CD14-positive monocyte (primary cell): Measurements from ENCODE around the gene NLRP7. TPM values are rescaled to one million over a fixed set of nuclear protein-coding genes. Genes with fewer than 3 reads are reported as not detected.
"Not testable (repeated sequence)": the region's sequence is repeated elsewhere in the genome, so short reads cannot be mapped to it uniquely, and the experiment has no call there.

Experiments
- DNase-seq, 3 donors: peaks; one replicate each; pipeline ENCODE4 v3.0.0-alpha.2; 2011 to 2022
- H2AFZ ChIP-seq: 2 replicates; pipeline ENCODE4 v1.6.0; 2012; ENCODE audit warnings: mild to moderate bottlenecking, low read depth, low read length, inconsistent platforms; ENCODE audit not compliant: insufficient read depth, poor library complexity, severe bottlenecking
- H3K27ac ChIP-seq, 2 donors: 1 replicate in 1 of 2; 2 replicates in 1 of 2; pipeline ENCODE4 v1.5.1; 2012 to 2013; ENCODE audit warnings: low read length in 2 of 2, control low read depth in 1 of 2, inconsistent platforms in 1 of 2, low read depth in 1 of 2, mild to moderate bottlenecking in 1 of 2
- H3K27me3 ChIP-seq, 2 donors: one replicate each; pipeline versions ENCODE4 v1.6.0 to v1.6.1; 2011 to 2013; ENCODE audit warnings: low read length in 2 of 2; ENCODE audit not compliant: control insufficient read depth in 2 of 2, insufficient read depth in 2 of 2
- H3K36me3 ChIP-seq, 2 donors: replicated peaks in 1 of 2; 1 replicate in 1 of 2; 2 replicates in 1 of 2; pipeline versions ENCODE4 v1.5.1 to v1.6.1; 2012 to 2013; ENCODE audit warnings: low read length in 2 of 2, control low read depth in 1 of 2, inconsistent platforms in 1 of 2, mild to moderate bottlenecking in 1 of 2; ENCODE audit not compliant: insufficient read depth in 2 of 2, control insufficient read depth in 1 of 2
- H3K4me1 ChIP-seq, 2 donors: 1 replicate in 1 of 2; 2 replicates in 1 of 2; pipeline versions ENCODE4 v1.5.1 to v1.6.1; 2012 to 2013; ENCODE audit warnings: low read length in 2 of 2, control low read depth in 1 of 2, inconsistent platforms in 1 of 2, mild to moderate bottlenecking in 1 of 2, moderate library complexity in 1 of 2; ENCODE audit not compliant: insufficient read depth in 2 of 2, control insufficient read depth in 1 of 2
- H3K4me2 ChIP-seq: replicated peaks from 2 replicates; pipeline ENCODE3; 2012; ENCODE audit warnings: low read length, moderate library complexity, mild to moderate bottlenecking; ENCODE audit not compliant: poor library complexity, severe bottlenecking; ENCODE audit errors: extremely low read depth
- H3K4me3 ChIP-seq, 3 experiments: fragments of 200-600 bp in 1 of 3; sonication (generic) in 1 of 3; replicated peaks in 1 of 3; 1 replicate in 2 of 3; 2 replicates in 1 of 3; pipeline ENCODE4 v1.5.1; 2011 to 2013; ENCODE audit warnings: low read length in 3 of 3, mild to moderate bottlenecking in 3 of 3, control low read depth in 2 of 3, low read depth in 2 of 3, inconsistent platforms in 1 of 3, moderate library complexity in 1 of 3
- H3K79me2 ChIP-seq: 2 replicates; pipeline ENCODE4 v1.6.0; 2012; ENCODE audit warnings: mild to moderate bottlenecking, control low read depth, inconsistent platforms, low read length, moderate library complexity; ENCODE audit not compliant: insufficient read depth
- H3K9ac ChIP-seq: 2 replicates; pipeline ENCODE4 v1.6.0; 2017; ENCODE audit warnings: low read length, mild to moderate bottlenecking; ENCODE audit not compliant: insufficient read depth, poor library complexity, severe bottlenecking
- H3K9me3 ChIP-seq, 2 donors: replicated peaks in 1 of 2; 1 replicate in 1 of 2; 2 replicates in 1 of 2; pipeline versions ENCODE4 v1.5.1 to v1.6.1; 2012 to 2013; ENCODE audit warnings: low read length in 2 of 2, control low read depth in 1 of 2; ENCODE audit not compliant: control insufficient read depth in 1 of 2, insufficient read depth in 1 of 2
- H4K20me1 ChIP-seq: 2 replicates; pipeline ENCODE4 v1.6.0; 2012; ENCODE audit warnings: mild to moderate bottlenecking, low read length, control low read depth, moderate library complexity; ENCODE audit not compliant: insufficient read depth
- H3K27ac Mint-ChIP-seq, 7 donors: one replicate each; pipeline ENCODE4 v1.8.0; 2020; ENCODE audit warnings: mild to moderate bottlenecking in 7 of 7, mixed read lengths in 7 of 7, moderate library complexity in 6 of 7, inconsistent platforms in 2 of 7
- H3K27me3 Mint-ChIP-seq, 3 donors: one replicate each; pipeline ENCODE4 v1.8.0; 2021 to 2022; ENCODE audit warnings: low read depth in 3 of 3, mild to moderate bottlenecking in 3 of 3, mixed read lengths in 3 of 3, moderate library complexity in 3 of 3, inconsistent platforms in 1 of 3
- H3K36me3 Mint-ChIP-seq, 2 donors: one replicate each; pipeline ENCODE4 v1.8.0; 2020; ENCODE audit warnings: mixed read lengths in 2 of 2, inconsistent platforms in 1 of 2, mild to moderate bottlenecking in 1 of 2
- H3K4me1 Mint-ChIP-seq: one replicate; pipeline ENCODE4 v1.8.0; 2020; ENCODE audit warnings: mild to moderate bottlenecking, mixed read lengths
- H3K4me3 Mint-ChIP-seq, 2 donors: one replicate each; pipeline ENCODE4 v1.8.0; 2020; ENCODE audit warnings: mild to moderate bottlenecking in 2 of 2, mixed read lengths in 2 of 2, moderate library complexity in 1 of 2
- H3K9me3 Mint-ChIP-seq, 7 donors: one replicate each; pipeline ENCODE4 v1.8.0; 2020 to 2022; ENCODE audit warnings: mixed read lengths in 7 of 7, mild to moderate bottlenecking in 6 of 7, moderate library complexity in 6 of 7, inconsistent platforms in 2 of 7
- CTCF ChIP-seq: fragments of 200-600 bp; IDR thresholded peaks from one replicate; pipeline ENCODE4 v1.8.0; 2022; ENCODE audit warnings: antibody characterized with exemption, mild to moderate bottlenecking
- WGBS: methylation state at CpG from one replicate; pipeline ENCODE4 v1.1.5; 2013; ENCODE audit warnings: missing lambda C conversion rate; ENCODE audit not compliant: insufficient coverage; 5-methylcytosine and 5-hydroxymethylcytosine counted together
- intact Hi-C, 2 donors: fragments of 100-400 bp; cut with micrococcal nuclease; formaldehyde crosslinking; loops; one replicate each; pipeline versions ENCODE4 v1.15.0 to v1.15.1; 2023
- polyA plus RNA-seq, 3 donors: library from polyadenylated mRNA; depleted of rRNA in 1 of 3; unstranded in 2 of 3; stranded (reverse) in 1 of 3; fragments of 300-500 nt in 2 of 3; fragments of >200 nt in 1 of 3; fragmentation: Illumina TruSeq in 2 of 3; gene quantifications; 1 replicate in 2 of 3; 2 replicates in 1 of 3; pipeline ENCODE4 v1.2.3, GENCODE V29; 2012 to 2021

Gene NLRP7
- polyA plus RNA-seq, 3 donors = not detected

GRCh38 chr19:54969647-54970046, 22.3 kb upstream of the NLRP7 start:
- intact Hi-C loops = no loop called here
- Histone ChIP-seq H3K27ac (no peak overlapping the region), H3K27me3 (no peaks in the 10 kb centered on the region), H4K20me1 (no peaks in the 10 kb centered on the region), H3K79me2 (no peaks in the 10 kb centered on the region), H2AFZ (no peak overlapping the region), H3K4me1 (peaks cover 9 to 12% of the 10 kb centered on the region in 2 donors), H3K4me2 (no peak overlapping the region), H3K9ac (no peak overlapping the region), H3K9me3 (no peaks in the 10 kb centered on the region), H3K36me3 (no peaks in the 10 kb centered on the region), H3K4me3 (no peak overlapping the region)
- no peak for TF ChIP-seq CTCF
- Mint-ChIP-seq H3K36me3 (peaks cover 0 to 4% of the 10 kb centered on the region in 2 donors), H3K27ac (no peak overlapping the region), H3K9me3 (peaks cover 0 to 6% (median 2%) of the 10 kb centered on the region in 7 donors), H3K27me3 (peaks cover 0 to 11% (median 9%) of the 10 kb centered on the region in 3 donors), H3K4me3 (no peak overlapping the region), H3K4me1 (peaks cover 14% of the 10 kb centered on the region)
- WGBS = 100% methylated on average over 4 of the region's 4 CpGs
- no peak for DNase-seq

GRCh38 chr19:54967611-54968010, 20.3 kb upstream of the NLRP7 start:
- Histone ChIP-seq H3K4me1 (no peaks in the 10 kb centered on the region), H3K9ac (no peak overlapping the region), H3K4me2 (no peak overlapping the region), H3K27me3 (no peaks in the 10 kb centered on the region), H3K9me3 (no peaks in the 10 kb centered on the region), H3K4me3 (no peak overlapping the region), H2AFZ (no peak overlapping the region), H3K36me3 (no peaks in the 10 kb centered on the region), H4K20me1 (no peaks in the 10 kb centered on the region), H3K79me2 (no peaks in the 10 kb centered on the region), H3K27ac (no peak overlapping the region)
- H3K4me1 Mint-ChIP-seq = peaks cover 2% of the 10 kb centered on the region
- peaks cover 0 to 6% (median 2%) of the 10 kb centered on the region in 7 donors for H3K9me3 Mint-ChIP-seq
- DNase-seq = no peak
- no peak overlapping the region for H3K4me3 Mint-ChIP-seq
- no peak for TF ChIP-seq CTCF
- H3K36me3 Mint-ChIP-seq = peaks cover 0 to 4% of the 10 kb centered on the region in 2 donors
- peaks cover 0 to 9% (median 7%) of the 10 kb centered on the region in 3 donors for H3K27me3 Mint-ChIP-seq
- no peak overlapping the region for H3K27ac Mint-ChIP-seq
- 91% methylated on average over 1 of the region's 3 CpGs for WGBS
- intact Hi-C loops = no loop called here

GRCh38 chr19:54965055-54965454, 17.7 kb upstream of the NLRP7 start:
- H2AFZ ChIP-seq, H3K9me3 ChIP-seq, H3K4me1 Mint-ChIP-seq, H4K20me1 ChIP-seq, H3K36me3 ChIP-seq, DNase-seq, H3K27me3 ChIP-seq, H3K27ac Mint-ChIP-seq, H3K4me1 ChIP-seq, H3K27ac ChIP-seq, H3K4me2 ChIP-seq, intact Hi-C loops, H3K9ac ChIP-seq, H3K36me3 Mint-ChIP-seq, H3K79me2 ChIP-seq, H3K4me3 Mint-ChIP-seq, H3K9me3 Mint-ChIP-seq, H3K4me3 ChIP-seq: not testable (repeated sequence)
- WGBS = no CpG with 5 or more reads among the region's 15 CpGs
- H3K27me3 Mint-ChIP-seq = peaks cover 6 to 14% (median 7%) of the 10 kb centered on the region in 3 donors
